ENCODE results near the gene IRF4.

IRF4 gene

DNA sequence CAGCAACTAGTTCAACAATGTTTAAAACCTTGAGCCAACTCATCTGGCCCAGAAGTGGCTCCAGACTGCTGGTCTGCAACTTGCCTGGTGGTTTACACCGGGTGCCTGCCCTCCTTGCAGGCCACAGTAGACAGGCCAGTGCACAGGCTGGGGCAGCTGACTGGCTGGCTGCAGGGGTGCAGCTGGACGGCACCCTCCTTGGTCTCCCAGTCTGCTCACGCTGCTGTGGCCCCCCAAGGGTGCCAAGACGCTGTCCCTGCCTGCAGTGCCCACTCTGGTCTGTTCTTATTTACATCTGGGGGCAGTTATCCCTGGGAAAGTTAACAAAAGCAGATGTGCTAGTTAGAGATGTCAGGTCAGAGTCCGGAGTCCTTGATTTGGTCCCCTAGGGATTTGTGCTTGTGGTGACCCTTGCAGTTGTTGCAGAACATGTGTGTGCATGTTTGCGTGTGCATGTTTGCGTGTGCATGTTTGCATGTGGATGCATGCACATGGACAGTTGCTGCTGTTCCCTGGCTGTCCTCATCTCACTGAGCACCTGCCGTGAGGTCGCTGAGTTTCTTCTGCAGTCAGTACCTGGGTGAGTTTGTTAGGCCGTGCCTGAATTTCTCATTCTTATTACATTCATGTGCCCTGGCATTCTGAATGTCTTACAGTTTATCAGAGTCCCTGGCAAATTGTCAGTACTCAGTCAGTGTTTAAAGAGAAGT, 48.2 kb upstream of the IRF4 start:
- Histone ChIP-seq H3K9me3 (ENCODE audit: insufficient read depth, low read depth, low read length) (no peaks in the 10 kb centered on the region), H3K9ac (ENCODE audit: low read depth, low read length, poor library complexity, severe bottlenecking) (no peak overlapping the region), H4K20me1 (ENCODE audit: insufficient read depth, low read length, poor library complexity, severe bottlenecking) (no peaks in the 10 kb centered on the region), H3K4me1 (ENCODE audit: insufficient read depth, low read length, poor library complexity, severe bottlenecking) (peaks cover 49% of the 10 kb centered on the region), H3K79me2 (ENCODE audit: insufficient read depth, low read length) (no peaks in the 10 kb centered on the region), H3K36me3 (ENCODE audit: insufficient read depth, low read length) (peaks cover 19% of the 10 kb centered on the region; the same call in 1 of the 2 replicates), H2AFZ (ENCODE audit: low read length) (no peak overlapping the region), H3K4me3 (ENCODE audit: low read length, poor library complexity, severe bottlenecking) (no peak overlapping the region), H3K27me3 (ENCODE audit: insufficient read depth, low read length, poor library complexity, severe bottlenecking) (no peaks in the 10 kb centered on the region), H3K9me2 (replicated peaks; ENCODE audit: low read depth, low read length) (no peaks in the 10 kb centered on the region), H3K4me2 (ENCODE audit: low read depth, low read length, poor library complexity, severe bottlenecking) (no peak overlapping the region), H3F3A (ENCODE audit: low read depth) (no peaks in the 10 kb centered on the region)
- no peak for TF ChIP-seq EZH2phosphoT487 (IDR thresholded peaks at IDR 0.05; ENCODE audit: borderline replicate concordance)
- TF ChIP-seq, protein P1, sequence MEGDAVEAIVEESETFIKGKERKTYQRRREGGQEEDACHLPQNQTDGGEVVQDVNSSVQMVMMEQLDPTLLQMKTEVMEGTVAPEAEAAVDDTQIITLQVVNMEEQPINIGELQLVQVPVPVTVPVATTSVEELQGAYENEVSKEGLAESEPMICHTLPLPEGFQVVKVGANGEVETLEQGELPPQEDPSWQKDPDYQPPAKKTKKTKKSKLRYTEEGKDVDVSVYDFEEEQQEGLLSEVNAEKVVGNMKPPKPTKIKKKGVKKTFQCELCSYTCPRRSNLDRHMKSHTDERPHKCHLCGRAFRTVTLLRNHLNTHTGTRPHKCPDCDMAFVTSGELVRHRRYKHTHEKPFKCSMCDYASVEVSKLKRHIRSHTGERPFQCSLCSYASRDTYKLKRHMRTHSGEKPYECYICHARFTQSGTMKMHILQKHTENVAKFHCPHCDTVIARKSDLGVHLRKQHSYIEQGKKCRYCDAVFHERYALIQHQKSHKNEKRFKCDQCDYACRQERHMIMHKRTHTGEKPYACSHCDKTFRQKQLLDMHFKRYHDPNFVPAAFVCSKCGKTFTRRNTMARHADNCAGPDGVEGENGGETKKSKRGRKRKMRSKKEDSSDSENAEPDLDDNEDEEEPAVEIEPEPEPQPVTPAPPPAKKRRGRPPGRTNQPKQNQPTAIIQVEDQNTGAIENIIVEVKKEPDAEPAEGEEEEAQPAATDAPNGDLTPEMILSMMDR (conservative IDR thresholded peaks at IDR 0.05; ENCODE audit: low read length): no peak

DNA sequence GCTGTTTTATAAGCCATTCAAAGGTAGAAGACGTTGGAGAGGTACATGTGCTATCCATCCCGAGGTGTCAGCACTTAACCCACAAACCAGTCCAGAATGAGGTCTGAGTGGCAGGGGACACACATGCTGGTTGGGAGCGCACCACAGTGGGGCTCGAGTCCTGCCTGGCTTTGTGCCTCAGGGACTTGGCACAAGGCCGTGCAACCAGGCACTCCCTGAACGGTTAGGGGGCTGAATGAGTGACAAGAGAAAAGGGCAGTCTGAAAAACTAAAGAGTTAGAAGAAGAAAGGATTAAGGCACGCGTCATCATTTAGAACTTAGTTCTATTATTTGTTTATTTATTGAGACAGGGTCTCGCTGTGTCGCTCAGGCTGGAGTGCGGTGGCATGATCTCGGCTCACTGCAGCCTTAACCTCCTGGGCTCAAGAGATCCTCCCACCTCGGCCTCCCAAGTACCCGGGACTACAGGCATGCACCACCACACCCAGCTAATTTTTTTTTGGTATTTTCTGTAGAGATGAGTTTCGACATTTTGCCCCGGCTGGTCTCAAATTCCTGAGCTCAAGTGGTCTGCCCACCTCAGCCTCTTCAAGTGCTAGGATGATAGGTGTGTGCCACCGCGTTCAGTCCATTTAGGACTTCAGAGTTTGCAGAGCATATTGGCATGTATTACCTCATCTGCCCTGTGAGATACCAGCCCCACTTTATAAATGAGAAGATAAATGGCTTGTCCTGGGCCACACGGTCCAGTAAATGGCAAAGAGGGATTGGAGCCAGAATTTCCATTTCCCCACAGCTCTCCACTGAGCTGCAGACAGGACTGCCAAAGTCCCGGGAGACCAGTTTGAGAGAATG, 47.4 kb upstream of the IRF4 start:
- Histone ChIP-seq H3K4me2 (ENCODE audit: low read depth, low read length, poor library complexity, severe bottlenecking) (no peak overlapping the region), H3K79me2 (ENCODE audit: insufficient read depth, low read length) (no peaks in the 10 kb centered on the region), H3K4me3 (ENCODE audit: low read length, poor library complexity, severe bottlenecking) (no peak overlapping the region), H3K36me3 (ENCODE audit: insufficient read depth, low read length) (peaks cover 26% of the 10 kb centered on the region; the same call in 1 of the 2 replicates), H2AFZ (ENCODE audit: low read length) (no peak overlapping the region), H4K20me1 (ENCODE audit: insufficient read depth, low read length, poor library complexity, severe bottlenecking) (no peaks in the 10 kb centered on the region), H3K4me1 (ENCODE audit: insufficient read depth, low read length, poor library complexity, severe bottlenecking) (peaks cover 41% of the 10 kb centered on the region), H3K9me3 (ENCODE audit: insufficient read depth, low read depth, low read length) (no peaks in the 10 kb centered on the region), H3K9me2 (replicated peaks; ENCODE audit: low read depth, low read length) (no peaks in the 10 kb centered on the region), H3K27me3 (ENCODE audit: insufficient read depth, low read length, poor library complexity, severe bottlenecking) (no peaks in the 10 kb centered on the region), H3F3A (ENCODE audit: low read depth) (no peaks in the 10 kb centered on the region), H3K9ac (ENCODE audit: low read depth, low read length, poor library complexity, severe bottlenecking) (no peak overlapping the region)
- no peak for TF ChIP-seq EZH2phosphoT487 (IDR thresholded peaks at IDR 0.05; ENCODE audit: borderline replicate concordance)
- TF ChIP-seq, protein P1 (conservative IDR thresholded peaks at IDR 0.05; ENCODE audit: low read length): no peak

DNA sequence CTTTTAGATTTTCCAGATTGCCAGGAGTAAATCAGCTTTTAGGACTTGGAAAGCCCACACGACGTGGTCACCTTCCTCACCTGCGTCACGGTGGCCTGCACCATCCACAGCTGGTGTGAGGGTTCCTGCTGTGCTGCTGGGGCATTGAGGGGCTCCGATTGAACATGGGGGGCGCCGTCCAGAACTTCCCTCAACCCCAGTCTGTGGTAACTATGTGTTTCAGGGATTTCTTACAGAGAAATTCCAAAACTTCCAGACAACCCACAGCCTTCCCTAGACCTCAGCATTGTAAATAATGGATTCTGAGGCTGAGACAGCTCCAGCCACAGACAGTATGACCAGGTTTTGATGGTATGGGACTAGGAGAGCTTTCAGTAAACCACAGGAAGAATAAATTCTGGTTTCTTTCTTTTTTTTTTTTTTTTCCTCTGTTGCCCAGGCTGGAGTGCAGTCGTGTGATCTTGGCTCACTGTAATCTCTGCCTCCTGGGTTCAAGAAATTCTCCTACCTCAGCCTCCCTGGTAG, 46.7 kb upstream of the IRF4 start:
- no peak overlapping the region for H2AFZ ChIP-seq (ENCODE audit: low read length)
- H3K9me3 ChIP-seq (ENCODE audit: insufficient read depth, low read depth, low read length): no peaks in the 10 kb centered on the region
- peaks cover 36% of the 10 kb centered on the region for H3K4me1 ChIP-seq (ENCODE audit: insufficient read depth, low read length, poor library complexity, severe bottlenecking)
- H3K79me2 ChIP-seq (ENCODE audit: insufficient read depth, low read length): no peaks in the 10 kb centered on the region
- no peak overlapping the region for H3K4me2 ChIP-seq (ENCODE audit: low read depth, low read length, poor library complexity, severe bottlenecking)
- no peaks in the 10 kb centered on the region for H3F3A ChIP-seq (ENCODE audit: low read depth)
- H3K36me3 ChIP-seq (ENCODE audit: insufficient read depth, low read length): peaks cover 26% of the 10 kb centered on the region; the same call in 1 of the 2 replicates
- no peaks in the 10 kb centered on the region for H3K27me3 ChIP-seq (ENCODE audit: insufficient read depth, low read length, poor library complexity, severe bottlenecking)
- no peak overlapping the region for H3K4me3 ChIP-seq (ENCODE audit: low read length, poor library complexity, severe bottlenecking)
- H3K9ac ChIP-seq (ENCODE audit: low read depth, low read length, poor library complexity, severe bottlenecking): no peak overlapping the region
- TF ChIP-seq, protein P1 (conservative IDR thresholded peaks at IDR 0.05; ENCODE audit: low read length): no peak
- H3K9me2 ChIP-seq (replicated peaks; ENCODE audit: low read depth, low read length): no peaks in the 10 kb centered on the region
- H4K20me1 ChIP-seq (ENCODE audit: insufficient read depth, low read length, poor library complexity, severe bottlenecking): no peaks in the 10 kb centered on the region

Data from Loucy (cell line).